HUES6 (cell line): Measurements from ENCODE around the gene USP28.
A peak's percentile ranks its signal among the peaks of the same experiment; 100 is the strongest.
"Not testable (repeated sequence)": the region's sequence is repeated elsewhere in the genome, so short reads cannot be mapped to it uniquely, and the experiment has no call there.

Experiments used
- H3K27ac ChIP-seq: 2 replicates; pipeline ENCODE4 v1.7.0; 2013; ENCODE audit warnings: low read depth, mild to moderate bottlenecking, low read length, inconsistent platforms
- H3K27me3 ChIP-seq: 2 replicates; pipeline ENCODE4 v1.6.1; 2013; ENCODE audit warnings: low read length; ENCODE audit not compliant: control insufficient read depth, insufficient read depth
- H3K36me3 ChIP-seq: 2 replicates; pipeline ENCODE4 v1.6.1; 2013; ENCODE audit warnings: low read length; ENCODE audit not compliant: control insufficient read depth, insufficient read depth
- H3K4me1 ChIP-seq: 2 replicates; pipeline ENCODE4 v1.6.1; 2013; ENCODE audit warnings: low read length; ENCODE audit not compliant: control insufficient read depth, insufficient read depth
- H3K4me3 ChIP-seq: 2 replicates; pipeline ENCODE4 v1.5.1; 2013; ENCODE audit warnings: low read depth, low read length
- H3K9ac ChIP-seq: one replicate; pipeline ENCODE4 v1.6.1; 2013; ENCODE audit warnings: mild to moderate bottlenecking, low read length
- H3K9me3 ChIP-seq: 2 replicates; pipeline ENCODE4 v1.6.1; 2013; ENCODE audit warnings: low read depth, low read length; ENCODE audit not compliant: control insufficient read depth, insufficient read depth

USP28 gene

GRCh38 chr11:113805640-113806039, 69.7 kb downstream of the USP28 start:
- Histone ChIP-seq H3K4me1 (no peaks in the 10 kb centered on the region), H3K4me3 (no peak overlapping the region), H3K9ac (no peak overlapping the region), H3K27me3 (no peaks in the 10 kb centered on the region), H3K9me3 (no peaks in the 10 kb centered on the region), H3K27ac (no peak overlapping the region), H3K36me3 (peaks cover 98% of the 10 kb centered on the region)

GRCh38 chr11:113802621-113803020, 72.8 kb downstream of the USP28 start:
- H3K36me3 ChIP-seq = peaks cover 94% of the 10 kb centered on the region
- no peaks in the 10 kb centered on the region for H3K4me1 ChIP-seq
- H3K4me3 ChIP-seq = no peak overlapping the region
- no peak overlapping the region for H3K27ac ChIP-seq
- H3K9me3 ChIP-seq = no peaks in the 10 kb centered on the region
- H3K27me3 ChIP-seq = no peaks in the 10 kb centered on the region
- H3K9ac ChIP-seq = no peak overlapping the region

DNA sequence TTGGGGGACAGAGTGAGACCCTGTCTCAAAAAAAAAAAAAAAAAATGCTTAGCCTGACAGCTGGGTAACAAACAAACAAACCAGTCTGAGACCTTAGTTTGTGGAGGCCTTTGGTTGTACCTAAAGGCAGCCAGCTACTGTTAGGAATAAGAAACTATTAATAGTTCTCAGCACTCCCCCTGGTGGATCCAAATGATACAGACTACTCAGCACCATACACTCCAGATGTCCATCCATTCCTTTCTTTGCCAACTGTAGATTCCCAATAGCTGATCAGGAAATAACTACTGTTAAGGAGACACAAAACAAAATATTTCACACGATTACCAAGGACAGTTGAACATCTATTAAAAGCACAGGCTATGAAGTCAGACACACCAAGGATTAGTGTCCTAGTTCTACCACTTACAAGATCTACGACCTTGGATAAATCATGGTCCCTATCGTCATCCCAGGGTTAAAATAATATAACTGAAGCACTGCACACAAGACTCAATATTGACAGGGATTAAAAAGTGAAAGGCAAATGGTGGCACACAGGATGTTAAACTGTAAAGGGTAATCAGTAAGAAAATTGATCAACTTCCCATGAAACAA, 78.6 kb downstream of the USP28 start:
- Histone ChIP-seq H3K4me3 (no peak overlapping the region), H3K4me1 (no peaks in the 10 kb centered on the region), H3K36me3 (peaks cover 49% of the 10 kb centered on the region), H3K9me3 (peaks cover 3% of the 10 kb centered on the region; the same call in 1 of the 2 replicates), H3K27me3 (no peaks in the 10 kb centered on the region), H3K27ac (no peak overlapping the region), H3K9ac (no peak overlapping the region)

DNA sequence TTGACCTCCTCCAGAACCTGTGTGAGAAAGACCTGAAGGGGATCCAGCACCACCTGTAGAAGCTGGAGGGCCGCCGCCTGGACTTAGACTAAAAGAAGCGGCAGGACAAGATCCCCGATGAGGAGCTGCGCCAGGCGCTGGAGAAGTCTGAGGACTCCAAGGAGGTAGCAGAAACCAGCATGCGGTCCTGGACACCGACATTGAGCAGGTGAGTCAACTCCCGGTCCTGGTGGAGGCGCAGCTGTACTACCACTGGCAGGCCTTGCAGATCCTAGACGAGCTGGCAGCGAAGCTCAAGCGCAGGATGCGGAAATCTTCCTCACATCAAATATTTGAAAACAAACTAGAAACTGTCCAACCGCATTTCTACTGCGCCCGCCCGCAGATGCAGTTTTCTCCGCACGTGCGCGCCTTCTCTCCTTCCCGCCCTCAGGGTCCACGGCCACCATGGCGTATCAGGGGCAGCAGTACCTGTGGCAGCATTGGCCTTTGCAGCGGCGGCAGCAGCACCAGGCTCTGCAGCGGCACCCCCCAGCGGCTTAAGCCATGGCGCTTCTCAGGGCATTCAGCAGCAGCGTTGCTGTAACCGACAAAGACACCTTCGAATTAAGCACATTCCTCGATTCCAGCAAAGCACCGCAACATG, 85.6 kb downstream of the USP28 start:
- no peaks in the 10 kb centered on the region for H3K9me3 ChIP-seq
- H3K9ac ChIP-seq = no peak overlapping the region
- no peak overlapping the region for H3K27ac ChIP-seq
- no peaks in the 10 kb centered on the region for H3K27me3 ChIP-seq
- H3K4me3 ChIP-seq = no peak overlapping the region
- no peaks in the 10 kb centered on the region for H3K36me3 ChIP-seq
- H3K4me1 ChIP-seq = no peaks in the 10 kb centered on the region

DNA sequence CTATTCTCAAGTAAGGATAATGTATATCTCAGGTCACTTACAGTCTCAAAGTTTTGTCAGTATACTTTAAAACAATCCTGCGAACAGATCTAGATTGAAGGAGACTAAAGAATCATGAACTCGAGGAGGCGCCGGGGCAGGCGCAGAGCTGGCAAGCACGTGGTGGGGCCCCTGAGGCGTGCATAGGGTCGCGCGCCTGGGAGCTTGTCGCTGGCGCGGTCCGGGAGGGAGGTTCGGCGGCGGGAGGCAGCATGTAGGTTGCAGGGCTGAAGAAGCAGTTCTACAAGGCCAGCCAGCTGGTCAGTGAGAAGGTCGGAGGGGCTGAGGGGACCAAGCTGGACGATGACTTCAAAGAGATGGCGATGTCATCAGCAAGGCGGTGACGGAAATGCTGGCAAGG, 86.4 kb downstream of the USP28 start:
- not testable (repeated sequence) for H3K4me1 ChIP-seq, H3K9me3 ChIP-seq, H3K27me3 ChIP-seq, H3K9ac ChIP-seq, H3K36me3 ChIP-seq, H3K27ac ChIP-seq, H3K4me3 ChIP-seq

GRCh38 chr11:113782134-113782533, 93.2 kb downstream of the USP28 start:
- no peaks in the 10 kb centered on the region for H3K4me1 ChIP-seq
- no peak overlapping the region for H3K27ac ChIP-seq
- H3K4me3 ChIP-seq = no peak overlapping the region

DNA sequence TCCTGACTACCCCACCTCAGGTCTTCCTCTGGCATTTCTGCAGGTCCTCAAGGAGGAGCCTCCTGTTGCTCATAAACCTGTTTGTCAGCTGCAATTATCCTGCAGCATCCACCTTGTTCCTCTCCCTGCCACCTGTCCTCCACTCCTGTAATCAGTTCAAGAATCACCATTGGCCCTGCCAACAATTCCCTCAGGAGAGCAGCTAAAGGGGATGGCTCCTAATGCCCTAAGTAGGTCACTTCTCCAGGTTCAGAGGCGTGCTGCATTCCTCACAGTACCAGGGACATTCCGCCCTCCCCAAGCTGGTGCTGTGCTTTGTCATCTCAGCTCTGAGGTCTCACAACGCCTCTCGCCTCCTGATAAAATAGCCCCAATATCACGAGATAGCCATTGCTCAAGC, 93.7 kb downstream of the USP28 start:
- H3K4me1 ChIP-seq = no peaks in the 10 kb centered on the region
- H3K27me3 ChIP-seq = peaks cover 3% of the 10 kb centered on the region; the same call in 1 of the 2 replicates
- no peak overlapping the region for H3K9ac ChIP-seq
- H3K36me3 ChIP-seq = no peaks in the 10 kb centered on the region
- H3K4me3 ChIP-seq = no peak overlapping the region
- H3K9me3 ChIP-seq = no peaks in the 10 kb centered on the region
- H3K27ac ChIP-seq = no peak overlapping the region

More at GRCh38 chr11:113782134-113782533, 93.2 kb downstream of the USP28 start:
- no peak overlapping the region for H3K9ac ChIP-seq
- H3K36me3 ChIP-seq = no peaks in the 10 kb centered on the region
- H3K9me3 ChIP-seq = no peaks in the 10 kb centered on the region
- H3K27me3 ChIP-seq = peaks cover 3% of the 10 kb centered on the region; the same call in 1 of the 2 replicates

- H3K27me3 ChIP-seq = peaks cover 11% of the 10 kb centered on the region; the same call in 1 of the 2 replicates
- no peak within 1 kb of the TSS for H3K4me3 ChIP-seq
- H3K4me1 ChIP-seq = no peaks in the 10 kb centered on the region
- no peaks in the 10 kb centered on the region for H3K36me3 ChIP-seq
- H3K9ac ChIP-seq = no peak within 1 kb of the TSS
- no peaks in the 10 kb centered on the region for H3K9me3 ChIP-seq
- no peak within 1 kb of the TSS for H3K27ac ChIP-seq
Measured at GRCh38 chr11:113779496-113779895, 95.9 kb downstream of the USP28 start, which contains the start of gene CLDN25. Gene CLDN25, plus strand, starts transcription at chr11:113779796. Its CDS starts 0 bp downstream, at chr11:113779796.

- H3K4me3 ChIP-seq = no peak overlapping the region
- H3K27me3 ChIP-seq = peaks cover 11% of the 10 kb centered on the region; the same call in 1 of the 2 replicates
- H3K27ac ChIP-seq = no peak overlapping the region
Measured at GRCh38 chr11:113778111-113778910, 97.1 kb downstream of the USP28 start.

DNA sequence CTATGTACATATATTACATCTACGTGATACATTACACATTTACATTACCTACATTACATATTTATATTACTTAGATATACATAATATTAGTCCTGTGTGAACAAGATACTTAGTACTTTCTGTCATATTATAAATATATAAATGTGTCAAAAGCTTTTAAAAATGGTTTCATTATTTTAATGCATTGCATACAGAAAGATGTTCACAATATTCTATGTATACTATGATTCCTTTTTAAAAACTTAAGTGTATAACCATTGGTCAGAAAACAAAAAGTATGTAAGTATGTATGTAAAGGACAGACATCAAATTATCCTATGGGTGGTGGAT, 101.2 kb downstream of the USP28 start:
- Histone ChIP-seq H3K4me3 (peak overlapping the region; percentile 98), H3K9ac (no peak overlapping the region), H3K36me3 (peaks cover 4% of the 10 kb centered on the region), H3K9me3 (no peaks in the 10 kb centered on the region), H3K4me1 (peaks cover 4% of the 10 kb centered on the region; the same call in 1 of the 2 replicates), H3K27me3 (peaks cover 8% of the 10 kb centered on the region; the same call in 1 of the 2 replicates), H3K27ac (no peak overlapping the region; the same call in 1 of the 2 replicates)

More at GRCh38 chr11:113778111-113778910, 97.1 kb downstream of the USP28 start:
- no peaks in the 10 kb centered on the region for H3K9me3 ChIP-seq
- no peak overlapping the region for H3K9ac ChIP-seq
- H3K4me1 ChIP-seq = no peaks in the 10 kb centered on the region
- H3K36me3 ChIP-seq = no peaks in the 10 kb centered on the region
